RWPE2 (cell line): Measurements from ENCODE around the gene CACNA1A.

Source experiments
- ATAC-seq: fragments of 200-7000 bp; cut with Tn5 transposase; 3 replicates; pipeline ENCODE4 v1.9.1; 2021; ENCODE audit warnings: low read depth
- DNase-seq: peaks from one replicate; pipeline ENCODE4 v3.0.0-alpha.2; 2020; ENCODE audit warnings: low spot score
- H3K27ac ChIP-seq: fragments of 450-650 bp; 2 replicates; pipeline ENCODE4 v1.5.1; 2017; ENCODE audit warnings: mild to moderate bottlenecking; ENCODE audit not compliant: poor library complexity, severe bottlenecking
- H3K27me3 ChIP-seq: fragments of 250-450 bp; sonication (Bioruptor Pico); 2 replicates; pipeline ENCODE4 v1.5.1; 2021; ENCODE audit warnings: mild to moderate bottlenecking, moderate library complexity; ENCODE audit not compliant: insufficient read depth, poor library complexity, severe bottlenecking
- H3K36me3 ChIP-seq: fragments of 250-450 bp; sonication (Bioruptor Pico); 2 replicates; pipeline ENCODE4 v1.5.1; 2020; ENCODE audit warnings: low read depth, mild to moderate bottlenecking, moderate library complexity
- H3K4me1 ChIP-seq: fragments of 250-450 bp; sonication (Bioruptor Pico); 2 replicates; pipeline ENCODE4 v1.5.1; 2021; ENCODE audit warnings: mild to moderate bottlenecking, moderate library complexity; ENCODE audit not compliant: insufficient read depth, poor library complexity, severe bottlenecking
- H3K4me3 ChIP-seq: fragments of 250-450 bp; sonication (Bioruptor Pico); 2 replicates; pipeline ENCODE4 v1.5.1; 2021; ENCODE audit warnings: mild to moderate bottlenecking, moderate library complexity; ENCODE audit not compliant: severe bottlenecking
- H3K9me3 ChIP-seq: fragments of 250-450 bp; sonication (Bioruptor Pico); 2 replicates; pipeline ENCODE4 v1.5.1; 2021; ENCODE audit warnings: mild to moderate bottlenecking, moderate library complexity; ENCODE audit not compliant: severe bottlenecking
- CTCF ChIP-seq: fragments of 450-650 bp; IDR thresholded peaks from one replicate; pipeline ENCODE4 v1.5.1; 2017; ENCODE audit warnings: mild to moderate bottlenecking, moderate library complexity; ENCODE audit not compliant: poor library complexity, severe bottlenecking

Gene CACNA1A

GRCh38 chr19:13228561-13228960, 277.7 kb downstream of the CACNA1A start:
- no peak for TF ChIP-seq CTCF
- H3K27ac ChIP-seq = no peak overlapping the region
- no peak overlapping the region for H3K4me3 ChIP-seq
- H3K27me3 ChIP-seq = no peaks in the 10 kb centered on the region
- no peaks in the 10 kb centered on the region for H3K4me1 ChIP-seq
- no peak for ATAC-seq
- H3K36me3 ChIP-seq = no peaks in the 10 kb centered on the region
- no peak for DNase-seq
- no peaks in the 10 kb centered on the region for H3K9me3 ChIP-seq

GRCh38 chr19:13226983-13227382, 279.3 kb downstream of the CACNA1A start:
- Histone ChIP-seq H3K27me3 (no peaks in the 10 kb centered on the region), H3K9me3 (no peaks in the 10 kb centered on the region), H3K4me3 (no peak overlapping the region), H3K27ac (no peak overlapping the region), H3K4me1 (no peaks in the 10 kb centered on the region), H3K36me3 (no peaks in the 10 kb centered on the region)
- ATAC-seq (no peak), DNase-seq (no peak)
- no peak for TF ChIP-seq CTCF

GRCh38 chr19:13225973-13226865, 280.1 kb downstream of the CACNA1A start:
- H3K4me1 ChIP-seq = no peaks in the 10 kb centered on the region
- DNase-seq (no peak), ATAC-seq (no peak)
- H3K27me3 ChIP-seq = no peaks in the 10 kb centered on the region
- H3K4me3 ChIP-seq = no peak overlapping the region
- H3K9me3 ChIP-seq = no peaks in the 10 kb centered on the region
- no peak for TF ChIP-seq CTCF
- no peak overlapping the region for H3K27ac ChIP-seq
- H3K36me3 ChIP-seq = no peaks in the 10 kb centered on the region

GRCh38 chr19:13225085-13225484, 281.2 kb downstream of the CACNA1A start:
- H3K4me1 ChIP-seq = no peaks in the 10 kb centered on the region
- H3K36me3 ChIP-seq = no peaks in the 10 kb centered on the region
- DNase-seq (no peak), ATAC-seq (no peak)
- H3K9me3 ChIP-seq = no peaks in the 10 kb centered on the region
- no peak overlapping the region for H3K4me3 ChIP-seq
- no peaks in the 10 kb centered on the region for H3K27me3 ChIP-seq
- no peak overlapping the region for H3K27ac ChIP-seq
- TF ChIP-seq CTCF = no peak

GRCh38 chr19:13220847-13221246, 285.4 kb downstream of the CACNA1A start:
- no peaks in the 10 kb centered on the region for H3K9me3 ChIP-seq
- no peaks in the 10 kb centered on the region for H3K27me3 ChIP-seq
- no peak overlapping the region for H3K27ac ChIP-seq
- H3K4me3 ChIP-seq = no peak overlapping the region
- TF ChIP-seq CTCF = no peak
- peaks cover 6% of the 10 kb centered on the region for H3K4me1 ChIP-seq
- no peak for DNase-seq
- H3K36me3 ChIP-seq = no peaks in the 10 kb centered on the region
- ATAC-seq = no peak
